C4-2B (cell line): ENCODE data around the gene GSTA3.
"Not testable (repeated sequence)": the region's sequence is repeated elsewhere in the genome, so short reads cannot be mapped to it uniquely, and the experiment has no call there.

ENCODE experiments used
- H3K27ac ChIP-seq: fragments of 450-650 bp; 2 replicates; pipeline ENCODE4 v1.5.1; 2017
- CTCF ChIP-seq: fragments of 450-650 bp; conservative IDR thresholded peaks from 2 replicates; pipeline ENCODE4 v1.5.1; 2017; ENCODE audit warnings: mild to moderate bottlenecking
- ZFX ChIP-seq: fragments of 450-650 bp; IDR thresholded peaks from 2 replicates; pipeline ENCODE4 v1.6.1; 2017

GSTA3 gene

GRCh38 chr6:52881996-52882841 lies 27.3 kb downstream of the GSTA3 start:
- peak overlapping the region; percentile 62 for H3K27ac ChIP-seq

GRCh38 chr6:52881662-52881995 lies 27.9 kb downstream of the GSTA3 start:
- peak overlapping the region; percentile 62 for H3K27ac ChIP-seq
- TF ChIP-seq ZFX (no peak), CTCF (no peak)

More at GRCh38 chr6:52881996-52882841, 27.3 kb downstream of the GSTA3 start:
- TF ChIP-seq ZFX (no peak), CTCF (peak; percentile 93)

GRCh38 chr6:52877786-52878185 lies 31.7 kb downstream of the GSTA3 start:
- TF ChIP-seq ZFX, result no peak
- TF ChIP-seq CTCF, result no peak
- no peak overlapping the region for H3K27ac ChIP-seq

GRCh38 chr6:52877168-52877567 lies 32.3 kb downstream of the GSTA3 start:
- no peak overlapping the region for H3K27ac ChIP-seq
- TF ChIP-seq CTCF (no peak), ZFX (no peak)

- TF ChIP-seq CTCF, result no peak
- no peak for TF ChIP-seq ZFX
Observed at GRCh38 chr6:52876056-52876787, 33.3 kb downstream of the GSTA3 start.

GRCh38 chr6:52872031-52872430 lies 37.5 kb downstream of the GSTA3 start:
- no peak for TF ChIP-seq ZFX
- no peak for TF ChIP-seq CTCF
- H3K27ac ChIP-seq, result no peak overlapping the region

More at GRCh38 chr6:52876056-52876787, 33.3 kb downstream of the GSTA3 start:
- H3K27ac ChIP-seq, result peak overlapping the region; percentile 54

GRCh38 chr6:52871621-52872020 lies 37.9 kb downstream of the GSTA3 start:
- H3K27ac ChIP-seq, result no peak overlapping the region
- TF ChIP-seq ZFX, result no peak
- no peak for TF ChIP-seq CTCF

- not testable (repeated sequence) for H3K27ac ChIP-seq
Observed at GRCh38 chr6:52870335-52871091, 39.0 kb downstream of the GSTA3 start.

- not testable (repeated sequence) for H3K27ac ChIP-seq
Observed at GRCh38 chr6:52868899-52869298, 40.6 kb downstream of the GSTA3 start.
